ENCODE measurements around the gene PARD6A.

PARD6A gene

DNA sequence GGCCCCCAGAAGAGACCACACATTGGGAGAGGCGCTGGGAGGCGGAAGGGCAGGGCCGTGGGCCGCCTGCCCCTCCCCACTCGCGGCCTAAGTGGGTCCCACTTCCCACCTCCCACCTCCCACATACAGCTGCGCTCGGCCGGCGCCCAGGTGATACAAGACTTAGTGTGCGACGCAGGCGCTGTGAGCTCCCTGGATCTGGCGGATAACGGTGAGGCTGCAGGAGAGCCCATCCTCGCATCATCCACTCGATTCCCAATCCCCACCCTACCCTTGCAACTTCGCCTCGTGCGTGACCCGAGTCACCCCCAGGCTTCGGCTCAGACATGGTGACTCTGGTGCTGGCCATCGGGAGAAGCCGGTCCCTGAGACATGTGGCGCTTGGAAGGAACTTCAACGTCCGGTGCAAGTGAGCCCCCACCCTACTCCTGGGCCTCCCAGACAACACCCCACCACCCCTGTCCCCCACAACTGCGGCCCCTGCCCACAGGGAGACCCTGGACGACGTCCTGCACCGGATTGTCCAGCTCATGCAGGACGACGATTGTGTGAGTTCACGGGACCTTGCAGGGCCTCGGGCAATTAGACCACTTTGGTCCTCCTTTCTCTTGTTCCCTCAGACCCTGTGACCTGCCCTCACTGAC is 11.9 kb upstream of the PARD6A start:
- H3K36me3 ChIP-seq (replicated peaks; ENCODE audit: insufficient read depth, low read length) = no peaks in the 10 kb centered on the region
- no peaks in the 10 kb centered on the region for H3F3A ChIP-seq (ENCODE audit: insufficient read depth, low read length)
- H2AFZ ChIP-seq (ENCODE audit: low read length) = no peak overlapping the region
- no peaks in the 10 kb centered on the region for H4K20me1 ChIP-seq (ENCODE audit: insufficient read depth, low read length)
- TF ChIP-seq EZH2 (optimal IDR thresholded peaks at IDR 0.05; ENCODE audit: low read depth, low read length) = no peak
- TF ChIP-seq, protein P1, sequence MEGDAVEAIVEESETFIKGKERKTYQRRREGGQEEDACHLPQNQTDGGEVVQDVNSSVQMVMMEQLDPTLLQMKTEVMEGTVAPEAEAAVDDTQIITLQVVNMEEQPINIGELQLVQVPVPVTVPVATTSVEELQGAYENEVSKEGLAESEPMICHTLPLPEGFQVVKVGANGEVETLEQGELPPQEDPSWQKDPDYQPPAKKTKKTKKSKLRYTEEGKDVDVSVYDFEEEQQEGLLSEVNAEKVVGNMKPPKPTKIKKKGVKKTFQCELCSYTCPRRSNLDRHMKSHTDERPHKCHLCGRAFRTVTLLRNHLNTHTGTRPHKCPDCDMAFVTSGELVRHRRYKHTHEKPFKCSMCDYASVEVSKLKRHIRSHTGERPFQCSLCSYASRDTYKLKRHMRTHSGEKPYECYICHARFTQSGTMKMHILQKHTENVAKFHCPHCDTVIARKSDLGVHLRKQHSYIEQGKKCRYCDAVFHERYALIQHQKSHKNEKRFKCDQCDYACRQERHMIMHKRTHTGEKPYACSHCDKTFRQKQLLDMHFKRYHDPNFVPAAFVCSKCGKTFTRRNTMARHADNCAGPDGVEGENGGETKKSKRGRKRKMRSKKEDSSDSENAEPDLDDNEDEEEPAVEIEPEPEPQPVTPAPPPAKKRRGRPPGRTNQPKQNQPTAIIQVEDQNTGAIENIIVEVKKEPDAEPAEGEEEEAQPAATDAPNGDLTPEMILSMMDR (IDR thresholded peaks at IDR 0.05; ENCODE audit: low read length) = no peak
- no peak for TF ChIP-seq EZH2phosphoT487 (IDR thresholded peaks at IDR 0.05; ENCODE audit: low read length)
- H3K79me2 ChIP-seq (ENCODE audit: low read length) = peaks cover 30% of the 10 kb centered on the region
- H3K9me3 ChIP-seq (replicated peaks; ENCODE audit: insufficient read depth, low read length) = no peaks in the 10 kb centered on the region
- peaks cover 8% of the 10 kb centered on the region for H3K4me1 ChIP-seq (ENCODE audit: low read length)
- H3K9ac ChIP-seq (ENCODE audit: low read length) = no peak overlapping the region
- no peaks in the 10 kb centered on the region for H3K9me2 ChIP-seq (replicated peaks; ENCODE audit: insufficient read depth, low read length)
- no peak overlapping the region for H3K4me2 ChIP-seq (ENCODE audit: low read depth, low read length)
- no peak overlapping the region for H3K4me3 ChIP-seq (ENCODE audit: low read length)
- DNase-seq = no peak
- H3K27me3 ChIP-seq (replicated peaks; ENCODE audit: insufficient read depth, low read length) = no peaks in the 10 kb centered on the region
- no peak overlapping the region for H3K27ac ChIP-seq (ENCODE audit: low read length)

DNA sequence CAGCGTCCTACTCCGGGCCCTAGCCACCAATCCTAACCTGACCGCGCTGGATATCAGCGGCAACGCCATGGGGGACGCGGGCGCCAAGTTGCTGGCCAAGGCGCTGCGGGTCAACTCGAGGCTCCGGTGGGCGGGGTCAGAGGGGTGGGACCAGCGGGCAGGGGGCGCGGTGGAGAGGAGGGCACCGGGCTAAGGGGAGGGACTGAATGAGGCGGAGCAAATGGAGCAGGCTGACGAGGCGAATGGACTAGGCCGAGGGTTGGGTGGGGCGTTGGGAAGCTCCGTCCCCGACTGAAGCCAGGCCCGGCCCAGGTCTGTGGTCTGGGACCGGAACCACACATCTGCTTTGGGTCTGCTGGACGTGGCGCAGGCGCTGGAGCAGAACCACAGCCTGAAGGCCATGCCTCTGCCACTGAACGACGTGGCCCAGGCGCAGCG is 11.2 kb upstream of the PARD6A start:
- Histone ChIP-seq H2AFZ (ENCODE audit: low read length) (no peak overlapping the region), H3K27ac (ENCODE audit: low read length) (no peak overlapping the region), H3F3A (ENCODE audit: insufficient read depth, low read length) (no peaks in the 10 kb centered on the region), H3K4me2 (ENCODE audit: low read depth, low read length) (no peak overlapping the region), H3K27me3 (replicated peaks; ENCODE audit: insufficient read depth, low read length) (no peaks in the 10 kb centered on the region), H3K4me1 (ENCODE audit: low read length) (peaks cover 8% of the 10 kb centered on the region), H3K36me3 (replicated peaks; ENCODE audit: insufficient read depth, low read length) (no peaks in the 10 kb centered on the region), H4K20me1 (ENCODE audit: insufficient read depth, low read length) (no peaks in the 10 kb centered on the region), H3K4me3 (ENCODE audit: low read length) (no peak overlapping the region), H3K9me3 (replicated peaks; ENCODE audit: insufficient read depth, low read length) (no peaks in the 10 kb centered on the region), H3K9ac (ENCODE audit: low read length) (no peak overlapping the region), H3K9me2 (replicated peaks; ENCODE audit: insufficient read depth, low read length) (no peaks in the 10 kb centered on the region), H3K79me2 (ENCODE audit: low read length) (peaks cover 30% of the 10 kb centered on the region)
- DNase-seq = no peak
- TF ChIP-seq EZH2 (optimal IDR thresholded peaks at IDR 0.05; ENCODE audit: low read depth, low read length) (no peak), EZH2phosphoT487 (IDR thresholded peaks at IDR 0.05; ENCODE audit: low read length) (no peak)
- TF ChIP-seq, protein P1 (IDR thresholded peaks at IDR 0.05; ENCODE audit: low read length) = no peak

DNA sequence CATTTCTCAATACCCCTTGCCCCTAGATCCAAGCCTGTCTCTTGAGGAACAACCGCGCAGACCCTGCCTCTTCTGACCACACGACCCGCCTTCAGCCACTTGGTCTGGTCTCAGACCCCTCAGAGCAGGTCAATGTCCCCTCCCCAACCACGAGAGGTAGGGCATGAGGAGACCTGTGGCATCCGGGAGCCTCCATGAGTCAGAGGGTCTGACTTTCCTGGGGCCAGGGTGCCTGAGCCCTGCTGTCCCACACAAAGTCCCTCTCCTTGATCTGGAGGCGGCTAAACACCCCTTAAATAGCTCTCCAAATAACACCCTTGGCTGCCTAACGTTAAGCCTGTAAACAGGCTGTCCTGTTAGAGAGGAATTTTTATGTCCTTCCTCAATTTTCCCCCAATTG is 10.7 kb upstream of the PARD6A start:
- Histone ChIP-seq H3K9ac (ENCODE audit: low read length) (no peak overlapping the region), H3K4me3 (ENCODE audit: low read length) (no peak overlapping the region), H3K36me3 (replicated peaks; ENCODE audit: insufficient read depth, low read length) (no peaks in the 10 kb centered on the region), H3K27ac (ENCODE audit: low read length) (no peak overlapping the region), H3F3A (ENCODE audit: insufficient read depth, low read length) (no peaks in the 10 kb centered on the region; the same call in 1 of the 2 replicates), H3K27me3 (replicated peaks; ENCODE audit: insufficient read depth, low read length) (no peaks in the 10 kb centered on the region), H3K4me1 (ENCODE audit: low read length) (peaks cover 8% of the 10 kb centered on the region), H3K9me2 (replicated peaks; ENCODE audit: insufficient read depth, low read length) (no peaks in the 10 kb centered on the region), H2AFZ (ENCODE audit: low read length) (no peak overlapping the region), H3K79me2 (ENCODE audit: low read length) (peaks cover 28% of the 10 kb centered on the region), H4K20me1 (ENCODE audit: insufficient read depth, low read length) (no peaks in the 10 kb centered on the region), H3K4me2 (ENCODE audit: low read depth, low read length) (no peak overlapping the region), H3K9me3 (replicated peaks; ENCODE audit: insufficient read depth, low read length) (no peaks in the 10 kb centered on the region)
- TF ChIP-seq EZH2phosphoT487 (IDR thresholded peaks at IDR 0.05; ENCODE audit: low read length) = no peak
- TF ChIP-seq, protein P1 (IDR thresholded peaks at IDR 0.05; ENCODE audit: low read length) = no peak
- TF ChIP-seq EZH2 (optimal IDR thresholded peaks at IDR 0.05; ENCODE audit: low read depth, low read length) = no peak
- no peak for DNase-seq

Measured in MM.1S (cell line).